WTC11 (cell line): Measurements from ENCODE around the gene DPYSL3.

ENCODE experiments used
- CTCF ChIP-seq: fragments of 200-600 bp; IDR thresholded peaks from 2 replicates; pipeline ENCODE4 v1.8.0; 2022; ENCODE audit warnings: antibody characterized with exemption
- ETV6 ChIP-seq: sonication (generic); formaldehyde crosslinking; IDR thresholded peaks from 2 replicates; pipeline ENCODE4 v1.8.1; 2022; ENCODE audit warnings: mild to moderate bottlenecking, missing genetic modification reagents
- GABPB1 ChIP-seq: sonication (generic); formaldehyde crosslinking; IDR thresholded peaks from 2 replicates; pipeline ENCODE4 v1.8.1; 2023; ENCODE audit warnings: mild to moderate bottlenecking, missing genetic modification reagents
- IRF1 ChIP-seq: sonication (generic); formaldehyde crosslinking; IDR thresholded peaks from 2 replicates; pipeline ENCODE4 v1.8.0; 2023; ENCODE audit warnings: missing genetic modification reagents
- JUN ChIP-seq: sonication (generic); formaldehyde crosslinking; IDR thresholded peaks from 2 replicates; pipeline ENCODE4 v1.8.0; 2023; ENCODE audit warnings: mild to moderate bottlenecking, missing genetic modification reagents
- MAX ChIP-seq: sonication (generic); formaldehyde crosslinking; IDR thresholded peaks from 2 replicates; pipeline ENCODE4 v1.8.0; 2022; ENCODE audit warnings: mild to moderate bottlenecking, missing genetic modification reagents
- RELA ChIP-seq: sonication (generic); formaldehyde crosslinking; IDR thresholded peaks from 2 replicates; pipeline ENCODE4 v1.8.1; 2022; ENCODE audit warnings: missing genetic modification reagents, mild to moderate bottlenecking, borderline replicate concordance
- SP1 ChIP-seq: sonication (generic); formaldehyde crosslinking; conservative IDR thresholded peaks from 2 replicates; pipeline ENCODE4 v1.8.1; 2022; ENCODE audit warnings: missing genetic modification reagents

GRCh38 chr5:147418613-147419012, 91.3 kb downstream of the DPYSL3 start:
- TF ChIP-seq RELA (no peak), CTCF (no peak), JUN (CRISPR knock-in tag) (no peak), MAX (CRISPR knock-in tag) (no peak), ETV6 (CRISPR knock-in tag) (no peak), IRF1 (CRISPR knock-in tag) (no peak), SP1 (CRISPR knock-in tag) (no peak), GABPB1 (CRISPR knock-in tag) (no peak)
